Stimulated activated CD8-positive, alpha-beta memory T cell treated with anti-CD3 and anti-CD28 coated beads, Interleukin-15, amount 100 ng/mL, for 48 hours (primary cell): ENCODE data around the gene CYB561D1.

Source experiments
- DNase-seq, 2 donors: peaks; one replicate each; pipeline ENCODE4 v3.0.0-alpha.2; 2020; ENCODE audit warnings: low read depth in 2 of 2

The CYB561D1 gene

GRCh38 chr1:109529881-109530456 is 36.1 kb downstream of the CYB561D1 start:
- no peak for DNase-seq

GRCh38 chr1:109530457-109531087 is 36.7 kb downstream of the CYB561D1 start:
- DNase-seq = no peak

GRCh38 chr1:109531380-109531779 is 37.5 kb downstream of the CYB561D1 start:
- DNase-seq = no peak

GRCh38 chr1:109531826-109532364 is 38.0 kb downstream of the CYB561D1 start:
- no peak for DNase-seq

GRCh38 chr1:109532365-109533136 is 38.7 kb downstream of the CYB561D1 start:
- peak; percentile 75 to 80 for DNase-seq

- DNase-seq = no peak
Observed at GRCh38 chr1:109534307-109534858, 40.5 kb downstream of the CYB561D1 start.

GRCh38 chr1:109535481-109535880 is 41.6 kb downstream of the CYB561D1 start:
- no peak for DNase-seq

- DNase-seq = no peak
Observed at GRCh38 chr1:109535971-109536491, 42.1 kb downstream of the CYB561D1 start.

- no peak for DNase-seq
Observed at GRCh38 chr1:109537450-109538178, 43.7 kb downstream of the CYB561D1 start.

- DNase-seq = no peak
Observed at GRCh38 chr1:109538827-109539555, 45.1 kb downstream of the CYB561D1 start.

GRCh38 chr1:109539676-109540075 is 45.8 kb downstream of the CYB561D1 start, which contains the start of gene GPR61:
Gene GPR61, plus strand, starts transcription at chr1:109539872. Its CDS starts 3,151 bp downstream, at chr1:109543023.
- no peak for DNase-seq

GRCh38 chr1:109541102-109541501 is 47.2 kb downstream of the CYB561D1 start:
- no peak for DNase-seq

- no peak for DNase-seq
Observed at GRCh38 chr1:109542657-109543056, 48.8 kb downstream of the CYB561D1 start.

- no peak for DNase-seq
Observed at GRCh38 chr1:109543283-109543987, 49.5 kb downstream of the CYB561D1 start.

- DNase-seq = no peak
Observed at GRCh38 chr1:109543988-109544735, 50.3 kb downstream of the CYB561D1 start.

GRCh38 chr1:109546311-109547109 is 52.6 kb downstream of the CYB561D1 start:
- peak; percentile 63 to 70 for DNase-seq

GRCh38 chr1:109547463-109548320 is 53.8 kb downstream of the CYB561D1 start:
- DNase-seq = no peak
